ENCODE measurements around the gene ERICH6B.

The ERICH6B gene

GRCh38 chr13:45508776-45509175, 106.8 kb downstream of the ERICH6B start:
- DNase-seq (ENCODE audit: extremely low read depth, low read depth): no peak
- H3K4me3 ChIP-seq (replicated peaks; ENCODE audit: low read depth, low read length): no peak overlapping the region
- no peak for TF ChIP-seq CTCF (IDR thresholded peaks at IDR 0.05; ENCODE audit: low read depth, low read length, missing control alignments)

- no peak overlapping the region for H3K4me3 ChIP-seq (replicated peaks; ENCODE audit: low read depth, low read length)
- no peak for DNase-seq (ENCODE audit: extremely low read depth, low read depth)
- no peak for TF ChIP-seq CTCF (IDR thresholded peaks at IDR 0.05; ENCODE audit: low read depth, low read length, missing control alignments)
Measured at GRCh38 chr13:45506811-45507210, 108.7 kb downstream of the ERICH6B start.

- DNase-seq (ENCODE audit: extremely low read depth, low read depth): no peak
- H3K4me3 ChIP-seq (replicated peaks; ENCODE audit: low read depth, low read length): no peak overlapping the region
- no peak for TF ChIP-seq CTCF (IDR thresholded peaks at IDR 0.05; ENCODE audit: low read depth, low read length, missing control alignments)
Measured at GRCh38 chr13:45503658-45504057, 111.9 kb downstream of the ERICH6B start.

GRCh38 chr13:45501175-45501526, 114.4 kb downstream of the ERICH6B start:
- TF ChIP-seq CTCF (IDR thresholded peaks at IDR 0.05; ENCODE audit: low read depth, low read length, missing control alignments): no peak
- no peak overlapping the region for H3K4me3 ChIP-seq (replicated peaks; ENCODE audit: low read depth, low read length)
- DNase-seq (ENCODE audit: extremely low read depth, low read depth): no peak

GRCh38 chr13:45500492-45501174, 114.9 kb downstream of the ERICH6B start:
- TF ChIP-seq CTCF (IDR thresholded peaks at IDR 0.05; ENCODE audit: low read depth, low read length, missing control alignments): no peak
- peak; percentile 67 for DNase-seq (ENCODE audit: extremely low read depth, low read depth)
- no peak overlapping the region for H3K4me3 ChIP-seq (replicated peaks; ENCODE audit: low read depth, low read length)

- DNase-seq (ENCODE audit: extremely low read depth, low read depth): no peak
- H3K4me3 ChIP-seq (replicated peaks; ENCODE audit: low read depth, low read length): no peak overlapping the region
- no peak for TF ChIP-seq CTCF (IDR thresholded peaks at IDR 0.05; ENCODE audit: low read depth, low read length, missing control alignments)
Measured at GRCh38 chr13:45496942-45497341, 118.6 kb downstream of the ERICH6B start.

- DNase-seq (ENCODE audit: extremely low read depth, low read depth): no peak
- H3K4me3 ChIP-seq (replicated peaks; ENCODE audit: low read depth, low read length): no peak overlapping the region
- no peak for TF ChIP-seq CTCF (IDR thresholded peaks at IDR 0.05; ENCODE audit: low read depth, low read length, missing control alignments)
Measured at GRCh38 chr13:45492538-45492937, 123.0 kb downstream of the ERICH6B start.
